Measurements from ENCODE around the gene CAMK2A.

DNA sequence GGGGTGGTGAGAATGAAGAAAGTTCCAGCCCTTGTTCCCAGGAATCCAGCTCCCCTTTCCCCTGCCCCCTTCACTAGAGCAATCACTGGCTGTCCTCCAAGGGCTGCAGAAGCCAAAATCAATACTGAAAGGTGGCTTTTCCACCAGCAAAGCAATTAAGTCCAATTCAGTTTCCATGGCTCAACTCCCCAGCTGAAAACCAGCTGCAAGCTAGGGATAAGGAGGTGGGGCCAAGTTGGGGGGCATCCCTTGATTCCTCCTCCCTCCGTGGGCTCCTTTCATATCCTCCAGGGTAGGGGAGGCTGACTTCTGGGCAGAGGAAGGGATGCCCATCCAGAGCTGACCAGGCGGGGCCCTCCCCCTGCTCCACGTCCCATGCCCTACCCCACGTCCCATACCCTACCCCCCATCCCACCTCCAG lies 22.7 kb downstream of the CAMK2A start:
- TF ChIP-seq POLR2AphosphoS5 (IDR thresholded peaks at IDR 0.05; ENCODE audit: insufficient read depth, low read depth, low read length), result no peak
- no peak for TF ChIP-seq JUN (IDR thresholded peaks at IDR 0.05; ENCODE audit: borderline replicate concordance, insufficient read depth, insufficient read length, low read depth)
- TF ChIP-seq MAX (IDR thresholded peaks at IDR 0.05; ENCODE audit: insufficient read depth, insufficient read length), result no peak

Measured in endothelial cell of umbilical vein (primary cell).